GM19351 (cell line): ENCODE results near the gene GMCL2.

Experiments used
- ATAC-seq: cut with Tn5 transposase; IDR thresholded peaks from one replicate; pipeline ENCODE4 v1.9.1; 2021; ENCODE audit warnings: mild to moderate bottlenecking, moderate library complexity; ENCODE audit not compliant: unreplicated experiment

GMCL2 gene

DNA sequence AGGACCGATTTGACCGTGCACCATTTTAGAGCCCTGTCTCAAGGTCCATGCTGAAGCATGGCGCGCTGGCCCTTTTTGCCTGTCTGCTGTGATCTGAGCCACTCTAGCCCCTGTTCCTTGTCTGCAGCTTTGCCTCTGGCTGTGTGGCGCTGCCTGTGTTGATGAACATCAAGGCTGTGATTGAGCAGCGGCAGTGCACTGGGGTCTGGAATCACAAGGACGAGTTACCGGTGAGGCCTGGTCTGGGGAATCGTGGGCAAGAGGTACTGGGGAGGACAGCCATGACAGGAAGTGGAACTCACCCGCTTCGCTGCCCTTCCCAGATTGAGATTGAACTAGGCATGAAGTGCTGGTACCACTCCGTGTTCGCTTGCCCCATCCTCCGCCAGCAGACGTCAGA lies 39.8 kb downstream of the GMCL2 start:
- no peak for ATAC-seq

DNA sequence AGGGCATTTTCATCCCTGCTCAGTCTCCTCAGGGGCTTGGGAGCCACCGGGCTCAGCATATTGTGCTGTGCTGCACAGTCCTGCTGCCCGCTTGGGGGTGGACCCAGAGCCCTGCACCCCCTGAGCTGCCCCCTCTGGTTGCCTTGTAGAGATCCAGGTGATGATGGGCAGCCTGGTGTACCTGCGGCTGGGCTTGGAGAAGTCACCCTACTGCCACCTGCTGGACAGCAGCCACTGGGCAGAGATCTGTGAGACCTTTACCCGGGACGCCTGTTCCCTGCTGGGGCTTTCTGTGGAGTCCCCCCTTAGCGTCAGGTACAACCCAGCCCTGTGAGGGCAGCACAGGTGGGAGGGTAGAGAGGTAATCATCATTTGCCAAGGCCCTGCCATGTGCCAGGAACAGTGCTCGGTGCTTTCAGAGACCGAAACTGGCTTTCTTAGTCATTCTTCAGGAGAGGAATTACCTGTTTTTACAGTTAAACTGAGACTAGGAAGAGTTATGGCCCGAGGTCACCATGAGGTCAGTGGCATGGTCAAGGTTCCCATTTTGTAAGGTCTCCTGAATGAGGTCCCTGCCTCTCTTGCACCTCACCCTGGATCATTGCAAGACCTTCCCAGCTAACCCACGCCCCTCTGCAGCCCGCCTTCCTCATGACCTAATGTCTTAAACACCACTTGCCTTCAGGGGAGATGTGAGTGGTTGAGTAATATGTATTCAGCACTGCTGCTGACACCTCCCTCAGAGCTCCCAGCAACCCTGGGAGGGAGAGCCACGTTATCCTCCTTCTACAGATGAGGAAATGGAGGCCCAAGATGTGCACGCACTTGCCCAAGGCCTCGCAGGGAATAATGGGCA lies 41.0 kb downstream of the GMCL2 start:
- peak; percentile 79 for ATAC-seq

DNA sequence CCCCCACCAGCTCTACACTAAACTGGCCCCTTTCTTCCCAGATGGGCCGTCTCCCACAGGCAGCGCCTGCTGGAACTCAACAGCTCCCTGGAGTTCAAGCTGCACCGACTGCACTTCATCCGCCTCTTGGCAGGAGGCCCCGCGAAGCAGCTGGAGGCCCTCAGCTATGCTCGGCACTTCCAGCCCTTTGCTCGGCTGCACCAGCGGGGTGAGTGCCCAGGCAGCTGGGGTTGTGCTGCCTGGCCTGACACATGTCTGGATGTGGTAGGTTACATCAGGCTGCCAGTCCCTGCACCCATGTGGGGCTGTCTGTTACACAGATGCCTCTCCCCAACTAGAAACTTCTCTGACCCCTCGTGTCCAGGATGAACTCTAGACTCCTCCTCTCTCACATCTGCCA lies 43.3 kb downstream of the GMCL2 start:
- no peak for ATAC-seq

DNA sequence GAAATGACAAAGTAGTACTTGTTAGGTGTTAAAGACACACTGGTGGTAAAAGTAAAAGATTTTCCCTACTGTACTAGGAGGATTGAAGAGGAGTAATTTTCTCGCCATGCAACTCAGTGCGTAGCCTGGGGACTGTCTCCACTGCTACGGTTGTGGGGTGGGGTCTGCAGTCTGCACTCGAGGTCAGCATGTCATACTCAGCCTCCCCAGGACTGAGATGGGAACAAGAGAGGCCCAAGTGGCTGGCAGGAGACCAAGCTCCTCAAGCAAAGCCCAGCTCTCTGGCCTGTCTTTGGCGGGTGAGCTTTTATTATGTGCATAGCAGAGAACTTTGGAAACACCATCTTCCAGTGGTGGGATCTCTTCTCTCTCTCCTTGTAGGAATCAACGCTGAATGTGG lies 43.9 kb downstream of the GMCL2 start:
- ATAC-seq: no peak

DNA sequence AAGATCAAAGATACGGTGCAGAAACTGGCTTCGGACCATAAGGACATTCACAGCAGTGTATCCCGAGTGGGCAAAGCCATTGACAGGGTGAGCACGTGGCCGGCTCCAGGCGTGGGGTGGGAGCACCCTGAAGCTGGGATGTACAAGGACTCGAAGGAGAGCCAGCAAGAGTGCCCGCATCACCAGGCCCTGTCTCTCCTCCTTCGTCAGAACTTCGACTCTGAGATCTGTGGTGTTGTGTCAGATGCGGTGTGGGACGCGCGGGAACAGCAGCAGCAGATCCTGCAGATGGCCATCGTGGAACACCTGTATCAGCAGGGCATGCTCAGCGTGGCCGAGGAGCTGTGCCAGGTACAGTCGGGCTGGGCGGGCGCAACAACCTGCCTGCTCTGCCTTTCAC lies 44.5 kb downstream of the GMCL2 start:
- no peak for ATAC-seq

DNA sequence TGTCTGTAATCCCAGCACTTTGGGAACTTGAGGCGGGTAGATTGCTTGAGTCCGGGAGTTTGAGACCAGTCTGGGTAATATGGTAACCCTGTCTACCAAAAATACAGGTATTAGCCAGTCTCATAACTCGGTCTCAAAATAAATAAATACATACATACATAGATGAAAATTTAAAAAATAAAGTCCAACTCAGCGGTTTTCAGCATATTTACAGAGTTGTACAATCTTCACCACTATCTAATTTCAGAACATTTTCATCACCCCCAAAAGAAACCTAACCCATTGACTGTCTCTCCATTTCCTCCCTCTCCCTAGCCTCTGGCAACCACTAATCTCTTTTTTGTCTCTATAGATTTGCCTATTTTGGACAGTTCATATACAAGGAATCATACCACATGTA lies 45.6 kb downstream of the GMCL2 start:
- no peak for ATAC-seq

DNA sequence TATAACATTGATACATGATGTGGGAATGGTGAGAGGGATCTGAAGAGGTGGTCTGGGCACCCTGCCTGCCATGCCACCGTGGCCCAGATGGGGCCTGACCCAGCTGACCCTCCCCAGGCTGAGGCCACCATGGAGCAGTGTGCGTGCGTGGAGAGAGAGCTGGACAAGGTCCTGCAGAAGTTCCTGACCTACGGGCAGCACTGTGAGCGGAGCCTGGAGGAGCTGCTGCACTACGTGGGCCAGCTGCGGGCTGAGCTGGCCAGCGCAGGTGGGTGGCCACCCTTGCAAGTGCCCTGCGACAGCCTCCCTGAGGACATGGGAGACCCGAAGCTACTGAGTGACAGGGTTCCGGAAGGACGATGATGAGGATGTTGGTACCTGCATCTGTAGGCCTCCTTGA lies 49.2 kb downstream of the GMCL2 start:
- ATAC-seq: no peak

DNA sequence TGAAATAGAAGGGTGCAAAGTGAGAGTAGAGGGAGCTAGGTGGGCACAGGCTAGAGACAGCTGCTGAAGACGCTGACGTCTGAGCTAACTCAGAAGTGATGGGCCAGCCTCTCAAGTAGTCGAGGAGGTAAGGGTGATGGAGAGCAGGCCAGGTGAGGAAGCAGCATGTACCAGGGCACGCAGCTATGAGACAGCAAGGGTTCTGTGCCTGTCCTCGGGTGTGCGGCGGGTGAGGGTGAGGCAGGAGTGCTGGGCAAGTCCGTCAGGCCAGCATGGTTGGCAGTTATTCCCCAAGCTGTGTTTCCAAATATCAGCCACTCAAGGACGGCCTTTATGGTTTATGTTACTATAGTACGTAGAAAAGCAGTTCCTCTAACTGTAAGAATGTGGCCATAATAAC lies 50.2 kb downstream of the GMCL2 start:
- ATAC-seq: no peak
